ENCODE data around the gene CFLAR. TPM values are rescaled to one million over a fixed set of nuclear protein-coding genes. Genes with fewer than 3 reads are reported as not detected.
A peak's percentile ranks its signal among the peaks of the same experiment; 100 is the strongest.

Gene CFLAR
- total RNA-seq, 1 donor from 2014 or later, result 238 TPM

DNA sequence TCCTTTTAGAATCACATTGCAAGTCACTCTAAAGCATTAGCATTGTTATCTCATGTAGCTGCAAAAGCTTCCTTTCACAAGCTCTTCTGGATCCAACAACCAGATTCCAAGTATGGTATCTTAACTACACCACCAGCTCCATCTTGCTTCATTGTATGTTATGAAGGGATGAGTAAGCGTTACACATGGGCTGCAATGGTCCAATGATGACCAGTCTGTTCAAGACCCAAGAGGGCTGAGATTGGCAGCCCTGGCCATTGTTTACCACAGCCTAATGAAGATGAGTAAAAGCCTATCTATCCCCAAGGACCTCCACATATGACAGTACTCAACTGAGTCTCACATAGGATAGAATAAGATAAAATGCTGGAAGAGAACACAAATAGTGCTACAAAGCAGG, 6.3 kb downstream of the CFLAR start:
- Histone ChIP-seq H3K4me3 (peak overlapping the region; percentile 88), H3K36me3 (peaks cover 16% of the 10 kb centered on the region), H3K27ac (replicated peaks) (peak overlapping the region; percentile 100), H3K9me3 (replicated peaks) (no peaks in the 10 kb centered on the region), H3K27me3 (ENCODE audit: low read depth) (no peaks in the 10 kb centered on the region), H3K4me1 (peaks cover 88% of the 10 kb centered on the region)
- DNase-seq, result no peak
- intact Hi-C loops (cut with micrococcal nuclease), result no loop called here
- TF ChIP-seq, protein P1, sequence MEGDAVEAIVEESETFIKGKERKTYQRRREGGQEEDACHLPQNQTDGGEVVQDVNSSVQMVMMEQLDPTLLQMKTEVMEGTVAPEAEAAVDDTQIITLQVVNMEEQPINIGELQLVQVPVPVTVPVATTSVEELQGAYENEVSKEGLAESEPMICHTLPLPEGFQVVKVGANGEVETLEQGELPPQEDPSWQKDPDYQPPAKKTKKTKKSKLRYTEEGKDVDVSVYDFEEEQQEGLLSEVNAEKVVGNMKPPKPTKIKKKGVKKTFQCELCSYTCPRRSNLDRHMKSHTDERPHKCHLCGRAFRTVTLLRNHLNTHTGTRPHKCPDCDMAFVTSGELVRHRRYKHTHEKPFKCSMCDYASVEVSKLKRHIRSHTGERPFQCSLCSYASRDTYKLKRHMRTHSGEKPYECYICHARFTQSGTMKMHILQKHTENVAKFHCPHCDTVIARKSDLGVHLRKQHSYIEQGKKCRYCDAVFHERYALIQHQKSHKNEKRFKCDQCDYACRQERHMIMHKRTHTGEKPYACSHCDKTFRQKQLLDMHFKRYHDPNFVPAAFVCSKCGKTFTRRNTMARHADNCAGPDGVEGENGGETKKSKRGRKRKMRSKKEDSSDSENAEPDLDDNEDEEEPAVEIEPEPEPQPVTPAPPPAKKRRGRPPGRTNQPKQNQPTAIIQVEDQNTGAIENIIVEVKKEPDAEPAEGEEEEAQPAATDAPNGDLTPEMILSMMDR (IDR thresholded peaks at IDR 0.05; ENCODE audit: borderline replicate concordance), result no peak

DNA sequence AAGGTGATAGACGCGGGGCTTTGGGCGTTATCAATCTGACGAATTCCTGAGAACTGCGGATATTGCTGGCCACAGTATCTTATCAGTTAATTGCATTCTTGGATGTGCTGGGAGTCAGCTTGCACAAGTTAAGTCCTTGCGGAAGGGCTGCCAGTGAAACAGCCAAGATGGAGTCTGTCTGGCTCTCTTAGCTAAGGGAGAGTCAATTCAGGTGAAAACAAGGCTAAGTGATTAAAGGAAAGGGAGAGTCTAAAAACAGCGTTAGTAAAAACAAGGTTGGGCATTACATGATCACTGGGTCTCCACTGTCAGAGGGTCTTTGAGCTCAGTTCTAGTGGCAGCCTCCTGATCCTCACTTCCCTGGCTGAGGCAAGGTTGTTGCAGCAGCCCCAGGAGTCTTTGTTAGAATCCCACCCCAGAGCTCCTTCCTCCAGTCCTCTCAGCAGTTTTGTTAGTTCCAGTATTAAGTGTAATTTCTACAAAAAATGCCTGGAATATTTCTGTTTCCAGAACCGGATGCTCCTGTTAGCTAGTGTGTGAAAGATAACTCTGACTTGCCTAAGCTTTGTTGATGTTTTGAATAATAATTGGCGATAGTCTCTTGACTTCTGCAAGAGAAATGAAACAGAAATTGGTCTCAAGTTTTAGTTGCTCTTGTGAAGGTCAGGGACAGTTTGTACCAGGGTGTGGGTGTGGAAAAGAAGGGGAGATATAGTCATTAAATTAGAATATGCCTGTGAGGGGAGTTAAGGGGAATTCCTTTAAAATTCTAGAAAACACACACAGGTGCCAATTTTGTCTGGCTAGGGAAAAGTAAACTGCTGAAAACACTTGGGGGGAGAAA, 10.6 kb downstream of the CFLAR start:
- intact Hi-C loops (cut with micrococcal nuclease), result no loop called here
- no peak for DNase-seq
- Histone ChIP-seq H3K36me3 (peaks cover 28% of the 10 kb centered on the region), H3K9me3 (replicated peaks) (no peaks in the 10 kb centered on the region), H3K27me3 (ENCODE audit: low read depth) (no peaks in the 10 kb centered on the region), H3K27ac (replicated peaks) (peak overlapping the region; percentile 100), H3K4me3 (peak overlapping the region; percentile 88), H3K4me1 (peaks cover 100% of the 10 kb centered on the region)
- TF ChIP-seq, protein P1 (IDR thresholded peaks at IDR 0.05; ENCODE audit: borderline replicate concordance), result no peak

DNA sequence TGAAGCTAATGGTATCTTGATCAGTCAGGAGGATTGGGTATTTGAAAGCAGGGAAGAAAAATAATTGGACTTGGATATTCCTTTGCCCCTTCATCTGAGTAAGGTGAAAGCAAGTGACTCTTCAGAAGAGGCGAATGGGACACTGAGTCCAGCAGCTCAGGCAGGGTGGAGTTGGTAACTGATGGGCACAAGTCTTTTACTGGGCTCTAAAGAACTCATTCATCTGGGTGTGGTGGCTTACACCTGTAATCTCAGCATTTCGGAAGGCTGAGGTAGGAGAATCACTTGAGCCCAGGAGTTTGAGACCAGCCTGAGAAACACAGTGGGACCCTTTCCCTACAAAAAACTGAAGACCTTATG, 11.2 kb downstream of the CFLAR start:
- no peaks in the 10 kb centered on the region for H3K9me3 ChIP-seq (replicated peaks)
- peak overlapping the region; percentile 100 for H3K27ac ChIP-seq (replicated peaks)
- TF ChIP-seq, protein P1 (IDR thresholded peaks at IDR 0.05; ENCODE audit: borderline replicate concordance), result no peak
- H3K27me3 ChIP-seq (ENCODE audit: low read depth), result no peaks in the 10 kb centered on the region
- no peak for DNase-seq
- peaks cover 100% of the 10 kb centered on the region for H3K4me1 ChIP-seq
- peaks cover 22% of the 10 kb centered on the region for H3K36me3 ChIP-seq
- intact Hi-C loops (cut with micrococcal nuclease), result no loop called here
- peak overlapping the region; percentile 88 for H3K4me3 ChIP-seq

DNA sequence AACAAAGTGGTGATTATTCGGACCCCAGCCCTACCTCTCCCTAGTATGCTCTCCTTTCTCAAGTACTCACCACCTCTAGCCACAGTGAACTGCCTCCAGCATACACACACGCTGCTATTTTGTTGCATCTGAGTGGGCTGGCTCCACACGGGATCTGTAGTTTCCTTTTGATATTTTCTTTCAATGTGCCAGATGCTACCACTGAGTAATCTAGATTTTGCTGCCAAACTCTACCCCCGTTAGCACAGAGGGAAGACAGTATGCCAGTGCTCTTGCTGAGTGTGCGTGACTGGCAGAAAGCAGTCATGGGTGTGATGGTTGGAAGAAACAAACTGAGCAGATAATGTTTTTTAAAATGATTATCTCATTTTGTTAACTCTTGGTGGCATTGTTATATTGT, 11.6 kb downstream of the CFLAR start:
- Histone ChIP-seq H3K27me3 (ENCODE audit: low read depth) (no peaks in the 10 kb centered on the region), H3K9me3 (replicated peaks) (no peaks in the 10 kb centered on the region), H3K36me3 (peaks cover 22% of the 10 kb centered on the region), H3K4me1 (peaks cover 100% of the 10 kb centered on the region), H3K27ac (replicated peaks) (peak overlapping the region; percentile 100), H3K4me3 (peak overlapping the region; percentile 88)
- intact Hi-C loops (cut with micrococcal nuclease), result no loop called here
- no peak for DNase-seq
- TF ChIP-seq, protein P1 (IDR thresholded peaks at IDR 0.05; ENCODE audit: borderline replicate concordance), result no peak

DNA sequence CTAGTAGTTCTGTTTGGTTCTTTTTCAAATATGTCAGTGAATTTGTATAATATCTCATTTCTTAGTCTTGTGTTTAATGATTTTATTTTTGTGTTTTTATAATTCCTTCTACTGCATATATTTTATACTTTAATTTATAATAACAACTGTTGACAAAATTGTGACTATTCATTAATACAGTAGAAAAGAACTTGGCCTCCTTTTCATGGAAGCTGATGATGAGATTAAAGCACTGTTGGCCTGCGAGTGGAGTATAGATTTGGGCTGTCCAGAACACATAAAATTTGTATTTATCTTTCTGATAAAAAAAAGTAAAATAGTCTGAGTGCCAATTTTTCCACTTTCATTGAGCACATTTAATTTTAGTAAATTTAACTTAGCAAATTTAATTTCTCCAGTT, 12.1 kb downstream of the CFLAR start:
- TF ChIP-seq, protein P1 (IDR thresholded peaks at IDR 0.05; ENCODE audit: borderline replicate concordance), result no peak
- Histone ChIP-seq H3K27ac (replicated peaks) (peak overlapping the region; percentile 100), H3K27me3 (ENCODE audit: low read depth) (no peaks in the 10 kb centered on the region), H3K9me3 (replicated peaks) (no peaks in the 10 kb centered on the region), H3K4me1 (peaks cover 100% of the 10 kb centered on the region), H3K4me3 (peak overlapping the region; percentile 88), H3K36me3 (peaks cover 22% of the 10 kb centered on the region)
- intact Hi-C loops (cut with micrococcal nuclease), result no loop called here
- DNase-seq, result no peak

Measured in left ventricle myocardium inferior (tissue), 1 donor.